Hematopoietic multipotent progenitor cell treated with erythropoietin and hydrocortisone succinate and interleukin-3 and kit ligand, for 8 days (in vitro differentiated cells): ENCODE data around the gene CDAN1.
"Not testable (repeated sequence)": the region's sequence is repeated elsewhere in the genome, so short reads cannot be mapped to it uniquely, and the experiment has no call there.

ENCODE experiments used
- DNase-seq: peaks from one replicate; pipeline ENCODE4 v3.0.0-alpha.2; 2015

The CDAN1 gene

DNA sequence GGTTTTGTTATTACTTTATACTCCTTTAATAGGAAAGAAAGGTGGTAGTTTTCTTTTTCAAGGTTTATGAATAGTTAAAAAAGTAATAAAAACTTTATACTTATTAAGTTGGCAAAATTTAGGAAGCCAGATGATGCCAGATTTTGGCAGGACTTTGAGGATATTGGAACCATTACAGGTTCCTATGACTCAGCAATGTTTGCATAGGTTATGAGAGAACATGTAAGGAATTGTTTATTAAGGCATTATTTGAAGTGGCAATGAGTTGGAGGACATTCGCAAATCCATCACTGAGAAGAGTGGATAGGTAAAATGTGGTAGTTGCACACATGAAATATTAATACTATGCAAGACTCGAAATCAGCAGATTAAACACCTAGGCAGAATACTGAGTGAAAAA is 29.9 kb downstream of the CDAN1 start:
- no peak for DNase-seq

DNA sequence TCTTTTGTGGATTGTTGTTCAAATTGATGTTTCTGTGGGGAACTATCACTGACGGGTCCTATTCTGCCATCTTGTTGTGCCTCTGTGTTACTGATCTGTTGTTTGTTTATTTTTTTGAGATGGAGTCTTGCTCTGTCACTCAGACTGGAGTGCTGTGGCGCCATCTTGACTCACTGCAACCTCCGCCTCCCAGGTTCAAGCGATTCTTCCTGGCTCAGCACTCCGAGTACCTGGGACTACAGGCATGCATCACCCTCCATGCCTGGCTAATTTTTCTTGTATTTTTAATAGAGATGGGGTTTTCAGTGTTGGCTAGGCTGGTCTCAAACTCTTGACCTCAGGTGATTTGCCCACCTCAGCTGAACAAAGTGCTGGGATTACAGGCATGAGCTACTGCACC is 31.6 kb downstream of the CDAN1 start:
- no peak for DNase-seq

DNA sequence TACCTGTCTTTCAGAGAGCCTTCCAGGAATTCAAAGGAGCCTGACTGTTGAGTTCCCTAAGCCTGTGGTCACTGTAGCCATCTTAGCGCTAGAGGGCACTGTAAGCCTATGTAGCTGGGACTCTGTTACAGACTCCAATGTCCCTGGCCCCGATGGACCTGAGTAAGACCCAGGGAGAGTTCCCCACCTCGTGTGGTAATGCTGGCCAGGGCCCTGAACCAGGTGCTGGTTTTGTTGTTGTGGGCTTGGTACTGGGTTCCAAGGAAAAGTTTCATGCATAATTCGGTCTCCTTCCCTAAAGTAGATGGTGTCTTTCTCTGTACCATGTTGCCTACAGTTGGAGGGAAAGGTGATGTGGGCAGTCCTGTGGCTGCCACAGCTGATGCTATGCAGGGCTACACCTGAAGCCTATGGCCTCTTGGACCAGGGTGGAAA is 32.4 kb downstream of the CDAN1 start:
- DNase-seq = peak; percentile 80

DNA sequence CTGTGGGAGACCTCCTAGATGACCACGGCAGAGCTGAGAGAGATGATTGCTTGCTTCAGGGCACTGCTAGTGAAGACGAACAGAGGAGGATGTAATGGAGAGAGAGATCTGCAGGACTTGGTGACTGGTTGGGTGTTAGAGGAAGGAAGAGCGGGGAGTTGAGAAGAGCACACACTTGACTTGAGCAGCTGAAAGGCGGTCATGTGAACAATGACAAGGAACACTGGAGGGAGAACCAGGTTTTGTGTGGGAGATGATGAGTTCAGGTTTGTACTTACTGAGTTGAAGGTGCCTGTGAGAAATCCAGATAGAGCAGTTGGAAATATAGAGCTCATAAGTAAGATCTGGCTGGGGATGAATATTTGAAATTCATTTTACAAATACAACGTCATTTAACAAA is 40.3 kb downstream of the CDAN1 start:
- DNase-seq = no peak

DNA sequence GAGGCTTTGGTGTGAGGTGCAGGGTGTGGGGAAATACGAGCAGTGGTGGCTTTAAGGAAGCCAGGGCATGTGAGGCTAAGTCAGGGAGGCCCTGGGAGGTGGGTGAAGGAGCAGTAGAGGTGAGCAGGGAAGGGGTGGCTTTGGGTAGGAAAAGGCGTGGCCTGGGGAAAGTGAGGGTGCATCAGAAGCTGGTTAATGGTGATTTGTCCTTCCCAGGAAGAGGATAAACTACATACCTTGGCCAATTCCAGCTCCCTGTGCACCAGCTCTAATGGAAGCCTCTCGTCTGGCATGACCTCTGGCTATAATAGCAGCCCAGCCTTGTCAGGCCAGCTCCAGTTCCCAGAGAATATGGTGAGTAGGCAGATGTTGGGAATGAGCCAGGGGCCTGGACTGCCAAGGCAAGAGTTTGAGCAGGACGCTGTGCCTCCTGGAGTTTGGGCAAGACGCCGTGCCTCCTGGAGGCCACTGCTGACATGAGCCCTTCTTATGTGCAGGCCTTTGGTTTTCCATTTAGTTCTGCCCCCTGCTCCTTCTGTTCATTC is 41.3 kb downstream of the CDAN1 start:
- no peak for DNase-seq

DNA sequence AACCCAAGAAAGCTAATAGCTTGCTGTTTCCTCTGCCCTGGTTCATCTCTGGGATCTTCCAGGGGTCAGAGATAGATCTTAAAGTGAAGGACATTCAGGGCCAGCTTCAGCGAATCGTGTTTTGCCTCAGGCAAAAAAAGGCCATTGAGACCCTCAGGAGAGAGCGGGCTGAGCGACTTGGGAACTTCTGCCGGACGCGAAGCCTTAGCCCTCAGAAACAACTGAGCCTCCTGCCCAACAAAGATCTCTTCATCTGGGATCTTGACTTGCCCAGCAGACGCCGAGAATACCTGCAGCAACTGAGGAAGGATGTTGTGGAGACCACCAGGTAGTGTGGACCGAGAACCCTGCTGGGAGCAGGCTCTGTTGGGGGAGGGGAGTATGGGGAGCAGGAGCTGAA is 42.5 kb downstream of the CDAN1 start:
- no peak for DNase-seq

DNA sequence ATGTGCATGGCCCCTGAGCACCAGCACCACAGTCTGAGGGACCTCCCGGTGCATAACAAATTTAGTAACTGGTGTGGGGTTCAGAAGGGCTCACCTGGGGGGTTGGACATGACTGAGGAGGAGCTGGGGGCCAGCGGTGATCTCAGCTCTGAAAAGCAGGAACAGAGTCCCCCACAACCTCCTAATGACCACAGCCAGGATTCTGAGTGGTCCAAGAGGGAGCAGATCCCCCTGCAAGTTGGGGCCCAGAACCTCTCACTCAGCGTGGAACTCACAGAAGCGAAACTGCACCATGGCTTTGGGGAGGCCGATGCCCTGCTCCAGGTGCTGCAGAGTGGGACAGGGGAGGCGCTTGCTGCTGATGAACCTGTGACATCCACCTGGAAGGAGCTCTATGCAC is 43.0 kb downstream of the CDAN1 start:
- DNase-seq = no peak

DNA sequence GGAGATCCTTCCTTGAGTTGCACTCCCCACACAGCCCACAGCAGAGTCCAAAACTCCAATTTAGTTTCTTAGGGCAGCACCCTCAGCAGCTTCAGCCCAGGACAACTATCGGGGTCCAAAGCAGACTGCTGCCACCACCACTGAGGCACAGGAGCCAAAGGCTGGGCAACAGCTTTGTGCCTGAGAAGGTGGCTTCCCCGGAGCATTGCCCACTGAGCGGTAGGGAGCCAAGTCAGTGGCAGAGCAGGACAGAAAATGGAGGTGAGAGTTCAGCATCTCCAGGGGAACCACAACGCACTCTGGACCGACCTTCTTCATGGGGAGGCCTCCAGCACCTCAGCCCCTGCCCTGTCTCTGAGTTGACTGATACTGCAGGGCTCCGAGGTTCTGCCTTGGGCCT is 43.4 kb downstream of the CDAN1 start:
- DNase-seq = no peak

DNA sequence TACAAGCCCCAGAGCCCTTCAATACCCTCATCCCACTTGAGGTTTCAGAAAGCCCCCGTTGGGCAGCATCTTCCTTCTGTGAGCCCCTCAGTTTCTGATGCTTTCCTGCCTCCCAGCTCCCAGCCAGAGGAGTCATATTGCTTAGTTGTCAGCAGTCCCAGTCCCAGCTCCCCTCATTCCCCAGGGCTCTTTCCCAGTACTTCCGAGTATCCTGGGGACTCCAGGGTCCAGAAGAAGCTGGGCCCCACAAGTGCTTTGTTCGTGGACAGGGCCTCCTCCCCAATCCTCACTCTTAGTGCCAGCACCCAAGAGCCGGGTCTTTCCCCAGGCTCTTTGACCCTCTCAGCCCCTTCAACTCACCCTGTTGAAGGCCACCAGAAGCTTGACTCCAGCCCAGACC is 43.9 kb downstream of the CDAN1 start:
- DNase-seq = no peak

DNA sequence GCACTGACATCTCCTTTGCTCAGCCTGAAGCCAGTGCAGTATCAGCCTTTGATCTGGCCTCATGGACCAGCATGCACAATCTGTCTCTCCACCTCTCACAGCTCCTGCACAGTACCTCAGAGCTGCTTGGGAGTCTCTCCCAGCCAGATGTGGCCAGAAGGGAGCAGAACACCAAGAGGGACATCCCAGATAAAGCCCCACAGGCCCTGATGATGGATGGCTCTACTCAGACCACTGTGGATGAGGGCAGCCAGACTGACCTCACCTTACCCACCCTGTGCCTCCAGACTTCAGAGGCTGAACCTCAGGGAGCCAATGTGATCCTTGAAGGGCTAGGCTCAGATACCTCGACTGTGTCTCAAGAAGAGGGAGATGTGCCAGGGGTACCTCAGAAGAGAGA is 44.4 kb downstream of the CDAN1 start:
- no peak for DNase-seq

DNA sequence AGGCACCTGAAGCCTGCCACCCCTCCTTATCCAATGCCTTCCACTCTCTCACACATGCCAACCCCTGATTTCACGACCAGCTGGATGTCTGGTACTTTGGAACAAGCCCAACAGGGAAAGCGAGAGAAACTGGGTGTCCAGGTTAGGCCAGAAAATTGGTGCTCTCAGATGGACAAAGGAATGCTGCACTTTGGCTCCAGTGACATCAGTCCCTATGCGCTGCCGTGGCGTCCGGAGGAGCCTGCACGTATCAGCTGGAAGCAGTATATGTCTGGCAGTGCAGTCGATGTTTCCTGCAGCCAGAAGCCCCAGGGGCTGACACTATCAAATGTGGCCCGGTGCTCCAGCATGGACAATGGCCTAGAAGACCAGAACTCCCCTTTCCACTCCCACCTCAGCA is 45.2 kb downstream of the CDAN1 start:
- DNase-seq = no peak

DNA sequence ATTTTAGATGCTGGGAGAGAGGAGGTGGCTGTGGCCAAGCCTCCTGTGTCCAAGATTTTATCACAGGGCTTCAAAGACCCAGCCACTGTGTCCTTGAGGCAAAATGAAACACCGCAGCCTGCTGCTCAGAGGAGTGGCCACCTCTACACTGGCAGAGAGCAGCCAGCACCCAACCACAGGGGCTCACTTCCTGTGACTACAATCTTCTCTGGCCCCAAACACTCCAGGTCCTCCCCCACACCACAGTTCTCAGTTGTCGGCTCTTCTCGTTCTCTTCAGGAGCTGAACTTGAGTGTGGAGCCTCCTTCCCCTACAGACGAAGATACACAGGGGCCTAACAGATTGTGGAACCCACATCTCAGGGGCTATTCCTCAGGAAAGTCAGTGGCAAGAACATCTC is 45.6 kb downstream of the CDAN1 start:
- DNase-seq = no peak

DNA sequence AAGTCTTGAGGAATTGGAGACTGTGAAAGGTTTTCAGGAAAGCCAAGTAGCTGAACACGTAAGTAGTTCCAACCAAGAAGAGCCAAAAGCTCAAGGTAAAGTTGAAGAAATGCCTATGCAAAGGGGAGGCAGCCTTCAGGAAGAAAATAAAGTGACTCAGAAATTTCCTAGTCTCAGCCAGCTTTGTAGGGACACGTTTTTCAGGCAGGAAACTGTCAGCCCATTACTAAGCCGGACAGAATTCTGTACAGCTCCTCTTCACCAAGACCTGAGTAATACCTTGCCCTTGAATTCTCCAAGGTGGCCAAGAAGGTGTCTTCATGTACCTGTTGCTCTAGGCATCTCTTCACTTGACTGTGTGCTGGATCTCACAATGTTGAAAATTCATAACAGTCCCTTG is 48.6 kb downstream of the CDAN1 start:
- no peak for DNase-seq

DNA sequence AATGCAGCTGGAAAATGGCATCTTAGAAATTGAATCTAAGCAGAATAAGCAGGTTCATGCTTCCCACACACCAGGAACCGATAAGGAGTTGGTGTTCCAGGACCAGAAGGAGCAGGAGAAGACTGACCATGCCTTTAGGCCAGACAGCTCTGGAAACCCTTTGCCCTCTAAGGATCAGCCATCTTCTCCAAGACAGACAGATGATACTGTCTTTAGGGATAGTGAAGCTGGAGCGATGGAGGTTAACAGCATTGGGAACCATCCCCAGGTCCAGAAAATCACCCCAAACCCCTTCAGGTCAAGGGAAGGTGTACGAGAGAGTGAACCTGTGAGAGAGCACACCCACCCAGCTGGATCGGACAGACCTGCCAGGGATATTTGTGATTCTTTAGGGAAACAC is 49.2 kb downstream of the CDAN1 start:
- DNase-seq = no peak

DNA sequence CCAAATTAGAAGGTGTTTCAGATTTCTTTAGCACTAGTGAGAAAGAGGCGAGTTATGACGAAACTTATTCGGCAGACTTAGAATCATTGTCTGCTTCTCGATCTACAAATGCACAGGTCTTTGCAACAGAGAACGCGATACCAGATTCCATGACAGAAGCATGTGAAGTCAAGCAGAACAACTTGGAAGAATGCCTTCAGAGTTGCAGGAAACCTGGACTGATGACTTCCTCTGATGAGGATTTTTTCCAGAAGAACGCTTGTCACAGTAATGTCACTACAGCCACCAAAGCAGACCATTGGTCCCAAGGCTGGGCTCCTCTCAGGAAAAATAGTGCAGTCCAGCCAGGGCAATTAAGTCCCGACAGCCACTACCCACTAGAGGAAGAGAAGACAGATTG is 50.6 kb downstream of the CDAN1 start:
- DNase-seq = no peak

DNA sequence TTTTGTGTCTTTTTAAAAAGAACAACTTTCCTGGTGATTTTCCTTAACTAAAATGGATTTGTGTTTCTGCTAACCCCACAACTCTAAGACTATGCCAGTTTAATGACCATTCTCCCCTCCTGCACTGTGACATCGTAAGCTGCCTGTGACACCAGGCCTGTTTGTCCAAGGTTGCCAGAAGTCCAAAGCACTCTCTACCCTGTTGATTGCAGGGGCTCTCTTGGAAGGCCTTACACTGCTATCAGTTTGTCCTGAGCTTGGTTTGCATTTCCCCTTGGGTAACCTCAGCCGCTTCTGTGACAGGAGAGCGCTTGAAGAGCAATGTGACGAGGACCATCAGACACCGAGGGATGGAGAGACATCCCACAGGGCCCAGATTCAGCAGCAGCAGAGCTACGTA is 55.8 kb downstream of the CDAN1 start:
- no peak for DNase-seq

DNA sequence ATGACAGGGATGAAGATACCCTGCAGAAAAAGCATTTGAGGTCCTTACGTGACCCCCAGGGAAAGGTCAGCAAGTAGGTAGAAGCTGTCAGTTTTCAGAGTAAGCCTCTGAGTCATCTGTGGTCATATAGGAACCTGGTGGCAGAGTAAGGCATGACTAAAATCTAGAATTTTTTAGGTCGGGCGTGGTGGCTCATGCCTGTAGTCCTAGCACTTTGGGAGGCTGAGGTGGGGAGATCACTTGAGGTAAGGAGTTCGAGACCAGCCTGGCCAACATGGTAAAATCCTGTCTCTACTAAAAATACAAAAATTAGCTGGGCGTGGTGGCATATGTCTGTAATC is 56.8 kb downstream of the CDAN1 start:
- DNase-seq = not testable (repeated sequence)

DNA sequence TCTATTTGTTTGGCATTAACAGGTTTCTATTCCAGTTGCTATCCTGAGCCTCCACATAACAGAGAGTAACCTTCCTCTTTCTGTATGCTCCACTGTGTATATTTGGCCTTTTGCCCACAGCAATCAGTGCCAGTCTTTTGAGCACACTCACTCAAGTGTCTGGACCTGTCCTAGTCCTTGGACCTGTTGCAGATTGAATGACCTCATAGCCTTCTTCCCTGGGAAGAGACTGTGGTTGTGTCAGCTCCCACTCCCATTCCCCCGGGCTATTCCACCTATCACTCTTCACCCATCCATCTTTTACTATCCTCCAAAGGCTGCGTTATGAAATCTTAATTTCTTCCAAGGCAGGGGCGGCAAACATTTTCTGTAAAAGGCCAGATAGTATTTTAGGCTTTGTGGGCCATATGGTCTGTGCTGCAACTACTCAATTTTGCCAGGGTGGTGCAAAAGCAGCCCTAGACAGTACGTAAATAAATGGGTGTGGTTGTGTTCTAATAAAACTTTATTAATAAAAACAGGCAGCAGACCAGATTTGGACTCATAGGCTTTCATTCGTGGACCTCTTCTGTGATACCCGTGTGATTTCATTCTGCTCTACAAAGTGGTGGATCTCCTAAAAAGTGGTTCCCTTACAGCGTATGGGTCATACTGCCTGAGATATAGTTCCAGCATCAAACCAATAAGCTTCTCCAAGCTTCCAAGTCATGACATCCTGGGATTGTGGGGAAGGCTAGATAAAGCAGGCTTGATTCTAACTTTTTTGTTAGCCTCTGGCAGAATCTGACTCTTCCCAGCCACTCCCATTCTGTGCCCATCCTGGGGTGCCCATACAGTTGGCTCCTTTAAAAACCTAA is 57.4 kb downstream of the CDAN1 start:
- DNase-seq = no peak

DNA sequence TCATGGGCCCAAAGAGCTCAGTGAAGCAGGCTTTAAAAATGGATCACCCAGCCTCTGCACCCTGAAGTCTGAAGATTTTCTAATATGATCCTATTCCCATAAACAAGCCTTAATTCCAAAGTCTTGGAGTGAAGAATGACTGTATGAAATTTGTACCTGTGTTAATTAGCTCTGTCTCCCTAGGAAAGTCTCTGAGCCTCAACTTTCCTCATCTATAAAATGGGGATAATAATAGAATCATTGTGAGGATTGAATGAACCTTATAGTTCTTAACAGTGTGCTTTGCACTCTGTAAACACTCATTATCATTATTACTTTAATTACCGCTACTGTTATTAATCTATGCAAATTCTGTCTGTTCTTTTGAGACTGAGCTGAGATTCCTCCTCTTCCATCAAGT is 61.9 kb downstream of the CDAN1 start:
- DNase-seq = no peak

DNA sequence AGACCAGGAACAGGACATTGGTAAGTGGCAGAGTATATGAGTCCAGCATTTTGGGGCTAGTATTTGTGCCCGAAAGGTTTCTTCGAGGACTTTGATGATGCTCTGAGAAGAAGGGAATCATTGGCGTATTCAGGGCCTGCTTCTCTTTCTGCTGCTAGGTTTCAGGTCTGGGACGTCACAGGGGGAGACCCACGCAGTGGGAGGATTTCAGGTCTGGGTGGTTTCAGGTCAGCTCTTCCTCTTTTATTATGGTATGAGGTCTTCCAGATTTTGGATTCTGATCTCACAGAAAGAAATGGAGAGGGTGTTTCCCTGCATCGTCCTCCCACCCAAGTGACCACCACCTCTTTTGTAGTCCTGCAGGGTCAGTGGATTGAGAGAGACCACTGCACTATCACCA is 62.5 kb downstream of the CDAN1 start:
- no peak for DNase-seq
